ENCODE results near the gene CATSPER3. TPM values are rescaled to one million over a fixed set of nuclear protein-coding genes. Genes with fewer than 3 reads are reported as not detected.

The CATSPER3 gene
- total RNA-seq, 2 experiments from 2014 or later, result 0.55 to 0.88 TPM

GRCh38 chr5:135008981-135009735 is 41.5 kb downstream of the CATSPER3 start:
- ChIA-PET CTCF (interaction anchor here (1.3 kb wide), 1 partner anchor 14 kb away, joined by 3 read pairs; no protein-coding TSS in a partner anchor), POLR2A (no interaction called here)
- no peaks in the 10 kb centered on the region for H3K27me3 Mint-ChIP-seq
- H3K4me1 Mint-ChIP-seq, result no peaks in the 10 kb centered on the region
- H3K27ac Mint-ChIP-seq, result no peak overlapping the region
- no peaks in the 10 kb centered on the region for H3K36me3 Mint-ChIP-seq (ENCODE audit: low read depth)
- no peaks in the 10 kb centered on the region for H3K9me3 Mint-ChIP-seq
- DNase-seq, result no peak
- H3K4me3 Mint-ChIP-seq, result no peak overlapping the region

- Mint-ChIP-seq H3K36me3 (ENCODE audit: low read depth) (no peaks in the 10 kb centered on the region), H3K9me3 (no peaks in the 10 kb centered on the region), H3K27ac (no peak overlapping the region), H3K27me3 (no peaks in the 10 kb centered on the region), H3K4me1 (no peaks in the 10 kb centered on the region), H3K4me3 (no peak overlapping the region)
- CTCF ChIA-PET, result interaction anchor here (1.3 kb wide), 1 partner anchor 14 kb away, joined by 3 read pairs; no protein-coding TSS in a partner anchor
- POLR2A ChIA-PET, result no interaction called here
- no peak for DNase-seq
Measured at GRCh38 chr5:135009736-135010501, 42.2 kb downstream of the CATSPER3 start.

- Mint-ChIP-seq H3K4me1 (no peaks in the 10 kb centered on the region), H3K27me3 (no peaks in the 10 kb centered on the region), H3K9me3 (no peaks in the 10 kb centered on the region), H3K27ac (no peak overlapping the region), H3K4me3 (no peak overlapping the region), H3K36me3 (ENCODE audit: low read depth) (no peaks in the 10 kb centered on the region)
- ChIA-PET POLR2A (no interaction called here), CTCF (no interaction called here)
- no peak for DNase-seq
Measured at GRCh38 chr5:135010502-135011354, 43.0 kb downstream of the CATSPER3 start.

- no peaks in the 10 kb centered on the region for H3K36me3 Mint-ChIP-seq (ENCODE audit: low read depth)
- no peaks in the 10 kb centered on the region for H3K27me3 Mint-ChIP-seq
- no peak for DNase-seq
- no peak overlapping the region for H3K4me3 Mint-ChIP-seq
- ChIA-PET CTCF (no interaction called here), POLR2A (no interaction called here)
- H3K9me3 Mint-ChIP-seq, result no peaks in the 10 kb centered on the region
- no peak overlapping the region for H3K27ac Mint-ChIP-seq
- no peaks in the 10 kb centered on the region for H3K4me1 Mint-ChIP-seq
Measured at GRCh38 chr5:135011355-135012032, 43.8 kb downstream of the CATSPER3 start.

GRCh38 chr5:135012033-135012588 is 44.4 kb downstream of the CATSPER3 start:
- H3K4me3 Mint-ChIP-seq, result no peak overlapping the region
- H3K4me1 Mint-ChIP-seq, result no peaks in the 10 kb centered on the region
- no peak for DNase-seq
- no peaks in the 10 kb centered on the region for H3K9me3 Mint-ChIP-seq
- ChIA-PET CTCF (no interaction called here), POLR2A (no interaction called here)
- no peak overlapping the region for H3K27ac Mint-ChIP-seq
- H3K36me3 Mint-ChIP-seq (ENCODE audit: low read depth), result no peaks in the 10 kb centered on the region
- H3K27me3 Mint-ChIP-seq, result no peaks in the 10 kb centered on the region

- DNase-seq, result no peak
- POLR2A ChIA-PET, result no interaction called here
- Mint-ChIP-seq H3K27ac (no peak overlapping the region), H3K4me1 (no peaks in the 10 kb centered on the region), H3K4me3 (no peak overlapping the region), H3K36me3 (ENCODE audit: low read depth) (no peaks in the 10 kb centered on the region), H3K9me3 (no peaks in the 10 kb centered on the region), H3K27me3 (no peaks in the 10 kb centered on the region)
- CTCF ChIA-PET, result no interaction called here
Measured at GRCh38 chr5:135012951-135013391, 45.3 kb downstream of the CATSPER3 start.

- Mint-ChIP-seq H3K4me1 (no peaks in the 10 kb centered on the region), H3K27ac (no peak overlapping the region), H3K9me3 (no peaks in the 10 kb centered on the region), H3K4me3 (no peak overlapping the region), H3K36me3 (ENCODE audit: low read depth) (no peaks in the 10 kb centered on the region), H3K27me3 (no peaks in the 10 kb centered on the region)
- DNase-seq, result no peak
- CTCF ChIA-PET, result no interaction called here
- POLR2A ChIA-PET, result no interaction called here
Measured at GRCh38 chr5:135013445-135013844, 45.7 kb downstream of the CATSPER3 start.

- H3K36me3 Mint-ChIP-seq (ENCODE audit: low read depth), result no peaks in the 10 kb centered on the region
- H3K4me1 Mint-ChIP-seq, result no peaks in the 10 kb centered on the region
- H3K27me3 Mint-ChIP-seq, result no peaks in the 10 kb centered on the region
- ChIA-PET POLR2A (no interaction called here), CTCF (no interaction called here)
- no peak for DNase-seq
- no peak overlapping the region for H3K4me3 Mint-ChIP-seq
- H3K27ac Mint-ChIP-seq, result no peak overlapping the region
- no peaks in the 10 kb centered on the region for H3K9me3 Mint-ChIP-seq
Measured at GRCh38 chr5:135013947-135014570, 46.4 kb downstream of the CATSPER3 start.

- POLR2A ChIA-PET, result no interaction called here
- Mint-ChIP-seq H3K4me3 (no peak overlapping the region), H3K9me3 (no peaks in the 10 kb centered on the region), H3K27ac (no peak overlapping the region), H3K27me3 (peaks cover 5% of the 10 kb centered on the region), H3K36me3 (ENCODE audit: low read depth) (no peaks in the 10 kb centered on the region), H3K4me1 (no peaks in the 10 kb centered on the region)
- no peak for DNase-seq
- CTCF ChIA-PET, result no interaction called here
Measured at GRCh38 chr5:135015942-135016341, 48.2 kb downstream of the CATSPER3 start.

- peaks cover 9% of the 10 kb centered on the region for H3K27me3 Mint-ChIP-seq
- H3K36me3 Mint-ChIP-seq (ENCODE audit: low read depth), result no peaks in the 10 kb centered on the region
- CTCF ChIA-PET, result no interaction called here
- POLR2A ChIA-PET, result no interaction called here
- no peak overlapping the region for H3K4me3 Mint-ChIP-seq
- H3K9me3 Mint-ChIP-seq, result no peaks in the 10 kb centered on the region
- no peaks in the 10 kb centered on the region for H3K4me1 Mint-ChIP-seq
- no peak overlapping the region for H3K27ac Mint-ChIP-seq
- DNase-seq, result peak; percentile 11
Measured at GRCh38 chr5:135016861-135017290, 49.2 kb downstream of the CATSPER3 start.

- no peak overlapping the region for H3K27ac Mint-ChIP-seq
- DNase-seq, result no peak
- POLR2A ChIA-PET, result no interaction called here
- H3K4me3 Mint-ChIP-seq, result no peak overlapping the region
- H3K27me3 Mint-ChIP-seq, result peaks cover 12% of the 10 kb centered on the region
- CTCF ChIA-PET, result no interaction called here
- no peaks in the 10 kb centered on the region for H3K4me1 Mint-ChIP-seq
- no peaks in the 10 kb centered on the region for H3K36me3 Mint-ChIP-seq (ENCODE audit: low read depth)
- H3K9me3 Mint-ChIP-seq, result no peaks in the 10 kb centered on the region
Measured at GRCh38 chr5:135018457-135018856, 50.8 kb downstream of the CATSPER3 start.

- no peak overlapping the region for H3K27ac Mint-ChIP-seq
- H3K36me3 Mint-ChIP-seq (ENCODE audit: low read depth), result no peaks in the 10 kb centered on the region
- no peaks in the 10 kb centered on the region for H3K9me3 Mint-ChIP-seq
- no peaks in the 10 kb centered on the region for H3K4me1 Mint-ChIP-seq
- POLR2A ChIA-PET, result no interaction called here
- peaks cover 12% of the 10 kb centered on the region for H3K27me3 Mint-ChIP-seq
- no peak overlapping the region for H3K4me3 Mint-ChIP-seq
- CTCF ChIA-PET, result no interaction called here
- DNase-seq, result no peak
Measured at GRCh38 chr5:135019314-135019713, 51.6 kb downstream of the CATSPER3 start.

All from activated CD4-positive, alpha-beta memory T cell treated with anti-CD3 and anti-CD28 coated beads, Interleukin-2, amount 10 ng/mL, durations not matched to agents 7 days and 5 days (primary cell).